ENCODE results near the gene TRDN.

DNA sequence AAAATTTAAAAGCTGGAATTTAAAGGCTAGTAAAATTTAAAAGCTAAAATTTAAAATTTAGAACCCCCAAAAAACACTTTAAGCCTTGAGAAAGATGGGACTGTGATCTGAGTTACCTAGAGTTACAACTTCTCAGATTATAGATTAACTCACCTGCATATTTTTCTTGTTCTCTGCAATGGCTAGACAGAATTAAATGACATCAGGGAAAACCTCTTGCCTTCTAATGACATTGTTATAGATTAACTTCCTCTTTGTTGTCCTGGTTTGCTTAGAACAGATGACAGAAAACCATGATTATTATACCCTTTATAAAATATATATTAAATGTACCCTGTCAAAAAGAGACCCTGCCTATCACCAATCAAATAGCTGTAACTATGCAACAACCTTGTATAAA, 56.4 kb downstream of the TRDN start:
- TF ChIP-seq, protein P1, sequence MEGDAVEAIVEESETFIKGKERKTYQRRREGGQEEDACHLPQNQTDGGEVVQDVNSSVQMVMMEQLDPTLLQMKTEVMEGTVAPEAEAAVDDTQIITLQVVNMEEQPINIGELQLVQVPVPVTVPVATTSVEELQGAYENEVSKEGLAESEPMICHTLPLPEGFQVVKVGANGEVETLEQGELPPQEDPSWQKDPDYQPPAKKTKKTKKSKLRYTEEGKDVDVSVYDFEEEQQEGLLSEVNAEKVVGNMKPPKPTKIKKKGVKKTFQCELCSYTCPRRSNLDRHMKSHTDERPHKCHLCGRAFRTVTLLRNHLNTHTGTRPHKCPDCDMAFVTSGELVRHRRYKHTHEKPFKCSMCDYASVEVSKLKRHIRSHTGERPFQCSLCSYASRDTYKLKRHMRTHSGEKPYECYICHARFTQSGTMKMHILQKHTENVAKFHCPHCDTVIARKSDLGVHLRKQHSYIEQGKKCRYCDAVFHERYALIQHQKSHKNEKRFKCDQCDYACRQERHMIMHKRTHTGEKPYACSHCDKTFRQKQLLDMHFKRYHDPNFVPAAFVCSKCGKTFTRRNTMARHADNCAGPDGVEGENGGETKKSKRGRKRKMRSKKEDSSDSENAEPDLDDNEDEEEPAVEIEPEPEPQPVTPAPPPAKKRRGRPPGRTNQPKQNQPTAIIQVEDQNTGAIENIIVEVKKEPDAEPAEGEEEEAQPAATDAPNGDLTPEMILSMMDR (IDR thresholded peaks at IDR 0.05; ENCODE audit: borderline replicate concordance, extremely low read depth, low read length, poor library complexity, severe bottlenecking) = no peak
- TF ChIP-seq EZH2 (IDR thresholded peaks at IDR 0.05; ENCODE audit: borderline replicate concordance, low read depth, low read length, severe bottlenecking) = no peak
